A172 (cell line): ENCODE data around the gene GPHA2. TPM values are rescaled to one million over a fixed set of nuclear protein-coding genes. Genes with fewer than 3 reads are reported as not detected.

Experiments used
- DNase-seq: peaks from one replicate; pipeline ENCODE4 v3.0.0-alpha.2; 2015; ENCODE audit warnings: low spot score
- total RNA-seq: library from RNA; depleted of rRNA; stranded (reverse); fragments of >200 nt; shearing (Covaris generic); gene quantifications from 2 replicates; pipeline ENCODE4 v1.2.3, GENCODE V29; 2014; rRNA removed

The GPHA2 gene
- total RNA-seq, 1 experiment from 2014 or later, result not detected

- no peak for DNase-seq
Measured at GRCh38 chr11:64891215-64891848, 44.4 kb downstream of the GPHA2 start.

- DNase-seq, result no peak
Measured at GRCh38 chr11:64890522-64890939, 45.2 kb downstream of the GPHA2 start.

GRCh38 chr11:64888729-64889511 is 46.8 kb downstream of the GPHA2 start:
- DNase-seq, result no peak

GRCh38 chr11:64888406-64888728 is 47.3 kb downstream of the GPHA2 start:
- no peak for DNase-seq

GRCh38 chr11:64887757-64888405 is 47.8 kb downstream of the GPHA2 start:
- DNase-seq, result no peak

- DNase-seq, result no peak
Measured at GRCh38 chr11:64887234-64887756, 48.4 kb downstream of the GPHA2 start.

- DNase-seq, result peak; percentile 77
Measured at GRCh38 chr11:64885367-64886286, 50.1 kb downstream of the GPHA2 start.

Other genes starting within 250 kb of the GPHA2 start
- 0.05 and 0.14 TPM in 2 replicates for gene NRXN2, start 212.7 kb downstream of the GPHA2 start, total RNA-seq
- 0.07 and 2.1 TPM in 2 replicates for gene RASGRP2, start 191.8 kb downstream of the GPHA2 start, total RNA-seq
- 0.12 TPM in 1 of 2 replicates, not detected in the other for gene PYGM, start 175.9 kb downstream of the GPHA2 start, total RNA-seq
- 61.8 and 149 TPM in 2 replicates for gene SF1, start 157.4 kb downstream of the GPHA2 start, total RNA-seq
- gene MAP4K2, start 132.7 kb downstream of the GPHA2 start, total RNA-seq, result 30.8 and 40.5 TPM in 2 replicates
- gene MEN1, start 125.3 kb downstream of the GPHA2 start, total RNA-seq, result 14.3 and 15.0 TPM in 2 replicates
- gene CDC42BPG, start 91.2 kb downstream of the GPHA2 start, total RNA-seq, result 3.7 and 4.1 TPM in 2 replicates
- gene EHD1, start 57.3 kb downstream of the GPHA2 start, total RNA-seq, result 81.4 and 117 TPM in 2 replicates
- 10.7 and 15.1 TPM in 2 replicates for gene ATG2A, start 18.7 kb downstream of the GPHA2 start, total RNA-seq
- gene PPP2R5B, start 11.2 kb downstream of the GPHA2 start, total RNA-seq, result 18.4 and 19.6 TPM in 2 replicates
- not detected in 2 replicates for gene MAJIN, start 36.2 kb upstream of the GPHA2 start, total RNA-seq
- gene BATF2, start 61.1 kb upstream of the GPHA2 start, total RNA-seq, result 0.50 and 0.59 TPM in 2 replicates
- gene ARL2, start 78.3 kb upstream of the GPHA2 start, total RNA-seq, result 170 and 196 TPM in 2 replicates
- 13.4 and 31.2 TPM in 2 replicates for gene SNX15, start 91.5 kb upstream of the GPHA2 start, total RNA-seq
- 44.0 and 52.3 TPM in 2 replicates for gene SAC3D1, start 105.3 kb upstream of the GPHA2 start, total RNA-seq
- gene NAALADL1, start 122.7 kb upstream of the GPHA2 start, total RNA-seq, result not detected in 2 replicates
- 40.0 and 49.5 TPM in 2 replicates for gene CDCA5, start 148.1 kb upstream of the GPHA2 start, total RNA-seq
- 41.4 and 65.5 TPM in 2 replicates for gene ZFPL1, start 148.3 kb upstream of the GPHA2 start, total RNA-seq
- 51.1 and 208 TPM in 2 replicates for gene VPS51, start 160.3 kb upstream of the GPHA2 start, total RNA-seq
- 1.9 and 8.5 TPM in 2 replicates for gene TM7SF2, start 176.0 kb upstream of the GPHA2 start, total RNA-seq
- 10.4 and 22.3 TPM in 2 replicates for gene ZNHIT2, start 181.8 kb upstream of the GPHA2 start, total RNA-seq
- 286 and 528 TPM in 2 replicates for gene FAU, start 186.2 kb upstream of the GPHA2 start, total RNA-seq
- gene MRPL49, start 186.4 kb upstream of the GPHA2 start, total RNA-seq, result 52.8 and 82.4 TPM in 2 replicates
- 17.0 and 30.6 TPM in 2 replicates for gene SYVN1, start 198.6 kb upstream of the GPHA2 start, total RNA-seq
- not detected in 2 replicates for gene SPDYC, start 234.3 kb upstream of the GPHA2 start, total RNA-seq
- 156 and 170 TPM in 2 replicates for gene CAPN1, start 246.0 kb upstream of the GPHA2 start, total RNA-seq